Measurements from ENCODE around the gene PLCG1.

Gene PLCG1

GRCh38 chr20:41214666-41215065 is 77.3 kb downstream of the PLCG1 start:
- no peak overlapping the region for H3K4me3 ChIP-seq (ENCODE audit: low read depth, low read length)
- no peak for DNase-seq (ENCODE audit: low read depth)
- no peak for TF ChIP-seq CTCF (IDR thresholded peaks at IDR 0.05; ENCODE audit: control insufficient read depth, extremely low read depth, insufficient read depth)

GRCh38 chr20:41217422-41217821 is 80.1 kb downstream of the PLCG1 start:
- DNase-seq (ENCODE audit: low read depth) = no peak
- no peak overlapping the region for H3K4me3 ChIP-seq (ENCODE audit: low read depth, low read length)
- no peak for TF ChIP-seq CTCF (IDR thresholded peaks at IDR 0.05; ENCODE audit: control insufficient read depth, extremely low read depth, insufficient read depth)

GRCh38 chr20:41218466-41218865 is 81.1 kb downstream of the PLCG1 start:
- DNase-seq (ENCODE audit: low read depth) = no peak
- TF ChIP-seq CTCF (IDR thresholded peaks at IDR 0.05; ENCODE audit: control insufficient read depth, extremely low read depth, insufficient read depth) = no peak
- H3K4me3 ChIP-seq (ENCODE audit: low read depth, low read length) = no peak overlapping the region

- DNase-seq (ENCODE audit: low read depth) = no peak
- no peak overlapping the region for H3K4me3 ChIP-seq (ENCODE audit: low read depth, low read length)
- no peak for TF ChIP-seq CTCF (IDR thresholded peaks at IDR 0.05; ENCODE audit: control insufficient read depth, extremely low read depth, insufficient read depth)
Observed at GRCh38 chr20:41219824-41220223, 82.5 kb downstream of the PLCG1 start.

- TF ChIP-seq CTCF (IDR thresholded peaks at IDR 0.05; ENCODE audit: control insufficient read depth, extremely low read depth, insufficient read depth) = no peak
- no peak for DNase-seq (ENCODE audit: low read depth)
- H3K4me3 ChIP-seq (ENCODE audit: low read depth, low read length) = no peak overlapping the region
Observed at GRCh38 chr20:41221614-41222218, 84.4 kb downstream of the PLCG1 start.

- no peak for DNase-seq (ENCODE audit: low read depth)
- no peak for TF ChIP-seq CTCF (IDR thresholded peaks at IDR 0.05; ENCODE audit: control insufficient read depth, extremely low read depth, insufficient read depth)
- no peak overlapping the region for H3K4me3 ChIP-seq (ENCODE audit: low read depth, low read length)
Observed at GRCh38 chr20:41222296-41222695, 85.0 kb downstream of the PLCG1 start.

GRCh38 chr20:41222703-41223102 is 85.4 kb downstream of the PLCG1 start:
- TF ChIP-seq CTCF (IDR thresholded peaks at IDR 0.05; ENCODE audit: control insufficient read depth, extremely low read depth, insufficient read depth) = no peak
- no peak overlapping the region for H3K4me3 ChIP-seq (ENCODE audit: low read depth, low read length)
- DNase-seq (ENCODE audit: low read depth) = no peak

Data from LNCaP clone FGC (cell line).